HepG2 (cell line): ENCODE data around the gene CC2D1A.

Experiments
- FOXP1 ChIP-seq, 2 experiments: fragments of 450-650 bp in 1 of 2; IDR thresholded peaks; 2 replicates each; pipeline ENCODE4 v1.6.1; 2017 to 2018; ENCODE audit warnings: antibody characterized with exemption in 1 of 2
- HNRNPLL ChIP-seq: fragments of 200-400 bp; formaldehyde crosslinking; IDR thresholded peaks from 2 replicates; pipeline ENCODE4 v1.6.1; 2017; ENCODE audit warnings: mild to moderate bottlenecking, low read depth, low read length; ENCODE audit not compliant: poor library complexity, severe bottlenecking
- POLR2A ChIP-seq, 2 experiments: IDR thresholded peaks; 2 replicates each; pipeline ENCODE4 v1.6.1; 2011; ENCODE audit warnings: low read depth in 2 of 2, low read length in 2 of 2, mild to moderate bottlenecking in 1 of 2, moderate library complexity in 1 of 2; ENCODE audit not compliant: insufficient read depth in 1 of 2
- RFX5 ChIP-seq: IDR thresholded peaks from 2 replicates; pipeline ENCODE4 v1.6.1; 2011; ENCODE audit warnings: low read depth, low read length, improper control_type of control experiment
- ZNF274 ChIP-seq: sonication (generic); formaldehyde crosslinking; IDR thresholded peaks from 2 replicates; pipeline ENCODE4 v1.5.1; 2020; ENCODE audit warnings: mild to moderate bottlenecking, missing genetic modification reagents
- ZNF33B ChIP-seq: sonication (generic); formaldehyde crosslinking; IDR thresholded peaks from 2 replicates; pipeline ENCODE4 v1.5.1; 2020; ENCODE audit warnings: mild to moderate bottlenecking, missing genetic modification reagents
- ZNF431 ChIP-seq: sonication (generic); formaldehyde crosslinking; IDR thresholded peaks from 2 replicates; pipeline ENCODE4 v1.9.0; 2022; ENCODE audit warnings: missing genetic modification reagents, low read depth, mild to moderate bottlenecking, borderline replicate concordance
- TF ChIP-seq, protein P1 (sequence below): sonication (generic); formaldehyde crosslinking; IDR thresholded peaks from 2 replicates; pipeline ENCODE4 v1.5.0; 2020; ENCODE audit warnings: mild to moderate bottlenecking, missing genetic modification reagents, moderate library complexity

DNA sequence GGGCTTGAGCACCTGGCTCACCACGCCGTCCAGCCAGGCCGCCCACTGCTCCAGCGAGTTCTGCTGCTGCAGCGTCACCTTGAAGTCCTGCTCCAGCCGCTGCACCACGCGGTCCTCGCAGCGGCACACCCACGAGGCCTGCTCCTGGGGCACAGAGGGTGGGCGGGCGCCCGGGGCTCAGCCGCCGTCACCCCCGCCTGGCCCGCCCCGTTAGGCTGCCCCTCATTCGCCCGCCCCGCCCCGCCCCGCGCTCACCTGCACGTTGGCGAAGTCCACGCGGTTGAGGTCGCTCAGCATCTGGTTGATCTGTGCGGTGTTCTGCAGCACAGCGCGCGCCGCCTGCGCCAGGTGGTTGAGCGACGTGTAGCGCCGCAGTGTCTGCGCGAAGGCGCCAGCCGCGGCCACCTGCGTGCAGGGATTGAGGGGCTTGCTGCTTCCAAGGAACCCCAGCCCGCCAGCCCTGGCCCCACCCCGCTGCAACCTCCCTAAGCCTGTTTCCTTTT lies 57.7 kb downstream of the CC2D1A start:
- TF ChIP-seq POLR2A (IDR thresholded peaks at IDR 0.05; ENCODE audit: insufficient read depth in 1 of 2, low read depth in 2 of 2, low read length in 2 of 2), result no peak
- TF ChIP-seq ZNF33B, result no peak
- TF ChIP-seq ZNF431 (CRISPR knock-in tag), result no peak
- no peak for TF ChIP-seq FOXP1 (IDR thresholded peaks at IDR 0.05)
- TF ChIP-seq FOXP1 (CRISPR knock-in tag; IDR thresholded peaks at IDR 0.05), result no peak
- TF ChIP-seq ZNF274 (CRISPR knock-in tag), result no peak
- no peak for TF ChIP-seq HNRNPLL
- TF ChIP-seq, protein P1, sequence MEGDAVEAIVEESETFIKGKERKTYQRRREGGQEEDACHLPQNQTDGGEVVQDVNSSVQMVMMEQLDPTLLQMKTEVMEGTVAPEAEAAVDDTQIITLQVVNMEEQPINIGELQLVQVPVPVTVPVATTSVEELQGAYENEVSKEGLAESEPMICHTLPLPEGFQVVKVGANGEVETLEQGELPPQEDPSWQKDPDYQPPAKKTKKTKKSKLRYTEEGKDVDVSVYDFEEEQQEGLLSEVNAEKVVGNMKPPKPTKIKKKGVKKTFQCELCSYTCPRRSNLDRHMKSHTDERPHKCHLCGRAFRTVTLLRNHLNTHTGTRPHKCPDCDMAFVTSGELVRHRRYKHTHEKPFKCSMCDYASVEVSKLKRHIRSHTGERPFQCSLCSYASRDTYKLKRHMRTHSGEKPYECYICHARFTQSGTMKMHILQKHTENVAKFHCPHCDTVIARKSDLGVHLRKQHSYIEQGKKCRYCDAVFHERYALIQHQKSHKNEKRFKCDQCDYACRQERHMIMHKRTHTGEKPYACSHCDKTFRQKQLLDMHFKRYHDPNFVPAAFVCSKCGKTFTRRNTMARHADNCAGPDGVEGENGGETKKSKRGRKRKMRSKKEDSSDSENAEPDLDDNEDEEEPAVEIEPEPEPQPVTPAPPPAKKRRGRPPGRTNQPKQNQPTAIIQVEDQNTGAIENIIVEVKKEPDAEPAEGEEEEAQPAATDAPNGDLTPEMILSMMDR (CRISPR knock-in tag), result no peak
- no peak for TF ChIP-seq RFX5
